Kidney capillary endothelial cell (primary cell): Measurements from ENCODE around the gene CTRB2.

Experiments used
- DNase-seq: peaks from one replicate; pipeline ENCODE4 v3.0.0-alpha.2; 2018; ENCODE audit warnings: low spot score

The CTRB2 gene

GRCh38 chr16:75206749-75207451 lies at the start of gene CTRB2:
CTRB2 (minus strand) TSS chr16:75207161; CDS start chr16:75207141, 20 bp downstream.
- DNase-seq: no peak

DNA sequence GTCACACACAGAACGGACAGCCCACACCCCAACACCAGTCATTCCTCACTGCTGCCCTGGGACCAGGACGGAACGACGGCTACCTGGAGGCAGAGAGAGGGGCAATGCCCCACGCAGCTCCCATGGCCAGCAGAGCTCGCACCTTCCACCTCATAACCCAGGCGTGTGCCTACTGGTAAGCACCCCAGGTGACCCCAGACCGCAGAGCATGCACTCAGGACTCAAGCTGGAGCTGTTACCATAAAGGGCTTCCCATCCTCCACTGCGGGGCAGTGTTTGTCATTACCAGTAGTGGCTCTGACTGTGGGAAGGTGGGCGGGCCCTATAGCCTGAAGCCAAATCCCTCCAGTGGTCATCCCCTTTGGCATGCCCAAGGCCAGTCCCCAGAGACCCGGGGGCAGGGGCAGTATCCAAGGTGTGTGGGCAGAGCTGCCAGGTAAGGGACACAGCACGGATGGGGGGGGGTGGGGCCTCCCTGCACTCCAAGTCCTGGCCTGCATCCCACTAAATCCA lies 49.2 kb upstream of the CTRB2 start:
- no peak for DNase-seq

DNA sequence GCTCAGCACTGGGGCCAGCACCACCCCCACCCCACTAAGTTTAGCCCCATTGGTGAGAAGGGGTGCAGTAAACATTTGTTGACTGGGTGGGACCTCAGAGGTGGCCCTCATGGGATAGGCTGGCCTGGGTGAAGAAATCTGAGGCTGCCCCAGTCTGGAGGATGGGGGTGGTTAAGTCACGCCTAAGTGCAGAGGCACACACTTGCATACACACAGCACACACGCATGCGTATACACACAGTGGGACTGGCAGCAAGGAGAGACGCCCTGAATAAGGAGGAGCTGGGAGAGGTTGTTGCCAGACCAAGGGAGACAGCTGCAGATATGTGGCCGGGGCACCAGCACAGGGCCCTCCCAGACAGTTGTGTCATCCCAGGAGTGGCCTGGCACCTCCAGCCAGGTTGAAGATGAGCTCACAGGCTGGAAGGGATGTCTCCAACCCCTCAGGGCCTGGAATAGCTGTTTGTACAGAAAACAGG lies 47.4 kb upstream of the CTRB2 start:
- DNase-seq: no peak

GRCh38 chr16:75252946-75253911 lies 46.3 kb upstream of the CTRB2 start:
- no peak for DNase-seq

GRCh38 chr16:75252049-75252864 lies 45.3 kb upstream of the CTRB2 start:
- DNase-seq: no peak

DNA sequence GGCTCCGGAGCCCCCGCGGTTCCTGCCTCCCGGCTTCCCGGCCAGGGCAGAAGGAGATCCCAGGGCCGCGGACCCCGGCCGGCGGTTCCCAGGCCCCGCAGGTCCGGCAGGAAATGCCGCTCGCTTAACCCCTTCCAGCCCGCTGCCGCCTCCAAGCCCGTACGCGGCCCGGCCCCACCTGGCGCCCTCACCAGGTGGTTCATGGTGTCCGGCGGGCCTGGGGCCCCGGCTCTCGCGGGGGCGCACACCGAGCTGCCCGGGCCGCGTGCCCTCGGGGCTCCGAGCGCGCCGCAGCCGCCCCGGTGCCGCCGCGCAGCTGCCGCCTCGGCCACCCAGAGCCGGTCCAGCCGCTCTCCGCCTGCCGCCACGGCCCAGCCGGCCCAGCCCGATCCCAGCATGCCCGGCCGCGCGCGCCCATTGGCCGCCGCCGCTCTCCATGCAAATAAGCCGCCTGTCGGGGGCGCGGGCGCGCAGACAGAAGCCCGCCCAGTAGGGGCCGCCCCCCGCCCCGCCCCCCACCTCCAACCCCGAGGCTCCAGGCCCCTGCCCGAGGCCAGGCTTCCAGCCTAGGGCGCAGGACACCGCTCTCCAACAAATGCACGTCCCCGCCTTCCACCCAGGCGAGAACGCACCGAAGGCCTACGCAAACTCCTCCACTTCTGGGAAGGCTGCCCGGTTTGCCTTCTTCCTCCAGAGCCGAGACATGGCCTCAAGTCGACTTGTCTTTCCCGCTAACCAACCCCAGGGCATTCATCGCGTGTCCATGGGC lies 44.5 kb upstream of the CTRB2 start, which contains the start of gene BCAR1:
Gene BCAR1, minus strand, starts transcription at position 345 of the 769 bp plus-strand sequence. Its CDS starts 142 bp downstream, at position 203.
- DNase-seq: no peak

- DNase-seq: no peak
Observed at GRCh38 chr16:75250809-75251279, 43.9 kb upstream of the CTRB2 start.

- DNase-seq: no peak
Observed at GRCh38 chr16:75250089-75250808, 43.3 kb upstream of the CTRB2 start.

DNA sequence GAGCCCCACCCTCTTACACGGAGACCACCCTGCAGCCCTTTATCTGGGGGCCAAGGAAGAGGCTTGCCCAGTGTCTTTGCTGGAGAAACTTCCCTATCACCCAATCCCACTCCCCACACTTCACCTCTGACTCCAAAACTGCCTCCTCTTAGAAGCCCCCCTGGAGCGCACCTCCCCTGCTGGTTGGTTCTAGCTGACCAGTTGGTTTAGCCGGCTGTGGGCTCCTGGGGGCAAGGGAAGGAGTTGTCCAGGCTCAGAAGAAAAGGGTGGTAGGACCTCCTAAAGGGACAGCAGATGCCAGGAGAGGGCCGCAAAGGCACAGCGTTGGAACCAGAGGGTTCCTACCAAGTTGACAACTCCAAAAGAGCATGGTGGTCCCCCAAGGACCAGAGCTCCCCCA lies 42.5 kb upstream of the CTRB2 start:
- DNase-seq: no peak

GRCh38 chr16:75248536-75249380 lies 41.8 kb upstream of the CTRB2 start:
- no peak for DNase-seq

DNA sequence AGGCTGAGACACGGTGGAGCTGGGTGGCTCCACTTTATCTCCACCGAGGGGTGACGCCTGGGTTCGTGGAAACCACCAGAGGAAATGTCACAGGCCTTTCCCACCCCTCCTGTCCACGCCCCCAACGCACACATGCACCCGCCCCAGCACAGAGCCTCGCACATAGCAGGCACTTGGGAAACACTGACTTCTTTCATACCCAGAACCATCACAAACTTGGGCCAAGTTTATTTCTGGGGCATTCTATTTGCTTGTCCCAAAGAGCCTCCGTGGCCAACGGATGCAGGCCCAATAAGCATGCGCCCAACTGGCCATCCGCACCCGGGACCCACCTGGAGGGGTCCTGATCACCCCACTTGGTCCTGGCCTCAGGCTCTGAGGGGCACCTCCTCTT lies 41.2 kb upstream of the CTRB2 start:
- DNase-seq: no peak

GRCh38 chr16:75247249-75247648 lies 40.3 kb upstream of the CTRB2 start:
- DNase-seq: no peak

- no peak for DNase-seq
Observed at GRCh38 chr16:75246504-75247205, 39.7 kb upstream of the CTRB2 start.

GRCh38 chr16:75244844-75245758 lies 38.1 kb upstream of the CTRB2 start:
- DNase-seq: peak; percentile 94

DNA sequence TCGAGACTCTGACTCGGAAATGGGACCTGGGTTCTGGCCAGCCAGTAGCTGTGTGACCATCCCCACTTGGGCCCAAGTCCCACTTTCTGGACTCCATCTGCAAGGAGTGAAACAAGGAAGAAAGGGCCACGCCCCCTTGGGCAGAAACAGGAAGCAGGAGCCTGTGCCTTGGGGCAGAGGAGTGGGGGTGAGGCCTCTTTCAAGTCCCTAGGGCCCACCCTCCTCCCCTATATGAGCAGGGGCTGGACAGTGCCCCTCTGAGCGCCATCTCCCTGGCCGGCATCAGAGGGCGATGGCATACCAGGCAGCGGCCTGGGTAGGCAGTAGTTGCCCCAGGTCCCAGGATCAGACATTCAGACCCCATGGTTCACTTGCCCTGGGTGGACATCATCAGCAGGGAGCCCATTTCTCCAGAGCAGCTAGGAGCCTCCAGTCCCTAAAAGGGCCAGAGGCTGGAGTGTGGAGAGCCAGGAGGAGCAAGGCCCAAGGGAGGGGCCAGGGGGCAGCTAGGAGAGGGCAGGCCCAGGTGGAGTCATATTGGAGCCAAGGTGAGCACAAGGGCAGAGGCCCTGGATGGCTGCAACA lies 37.4 kb upstream of the CTRB2 start:
- no peak for DNase-seq

- DNase-seq: no peak
Observed at GRCh38 chr16:75243667-75244224, 36.8 kb upstream of the CTRB2 start.
